OCI-LY7 (cell line): Measurements from ENCODE around the gene GRM4.

Experiments used
- CTCF ChIP-seq: fragments of 200-600 bp; sonication (generic); conservative IDR thresholded peaks from 2 replicates; pipeline ENCODE4 v1.5.1; 2014; ENCODE audit warnings: mild to moderate bottlenecking, antibody characterized with exemption, low read length, moderate library complexity, mixed read lengths
- EZH2phosphoT487 ChIP-seq: fragments of 200-600 bp; sonication (generic); IDR thresholded peaks from 2 replicates; pipeline ENCODE4 v1.6.1; 2018; ENCODE audit warnings: low read depth, borderline replicate concordance, mild to moderate bottlenecking, mixed run types, antibody characterized with exemption, low read length, moderate library complexity, mixed read lengths

GRCh38 chr6:33980176-33981175 is 165.4 kb downstream of the GRM4 start:
- no peak for TF ChIP-seq CTCF
- TF ChIP-seq EZH2phosphoT487, result no peak
